ENCODE results near the gene AXL. TPM values are rescaled to one million over a fixed set of nuclear protein-coding genes. Genes with fewer than 3 reads are reported as not detected.

The AXL gene
- total and polyA plus RNA-seq, 2 of the 8 experiments (the other 6 are each of a cell fraction or from before 2014, with no cell fraction given) = 35.3 to 51.0 TPM

DNA sequence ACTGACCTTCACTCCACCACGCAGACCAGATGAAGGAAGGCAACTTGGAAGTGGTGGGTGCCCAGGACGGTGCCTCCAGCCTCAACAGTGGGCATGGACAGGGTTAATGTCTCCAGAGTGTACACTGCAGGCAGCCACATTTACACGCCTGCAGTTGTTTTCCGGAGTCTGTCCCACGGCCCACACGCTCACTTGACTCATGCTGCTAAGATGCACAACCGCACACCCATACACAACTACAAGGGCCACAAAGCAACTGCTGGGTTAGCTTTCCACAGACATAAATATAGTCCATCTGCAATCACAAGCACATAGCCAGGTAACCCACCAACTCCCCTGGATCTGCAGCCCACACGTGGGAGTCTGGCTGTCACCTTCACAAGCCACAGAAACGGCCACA lies 12.6 kb upstream of the AXL start:
- 0 out of 2 replicates have a peak overlapping the region, but pooled peaks have one; percentile 35 for H4K8ac ChIP-seq (ENCODE audit: extremely low read depth, insufficient read depth, low read length)
- no peaks in the 10 kb centered on the region for H3K9me3 ChIP-seq (ENCODE audit: insufficient read depth in 2 of 2, low read depth in 1 of 2, low read length in 1 of 2)
- H4K5ac ChIP-seq (ENCODE audit: insufficient read length, low read depth, low read length) = no peak overlapping the region
- peaks cover 26 to 60% (median 43%) of the 10 kb centered on the region in 4 experiments for H3K36me3 ChIP-seq (ENCODE audit: control insufficient read depth in 2 of 4, insufficient read depth in 4 of 4, low read length in 3 of 4)
- TF ChIP-seq KDM5A (IDR thresholded peaks at IDR 0.05; ENCODE audit: low read length) (no peak), TBP (IDR thresholded peaks at IDR 0.05; ENCODE audit: low read depth, low read length) (no peak)
- no peak overlapping the region for H2BK12ac ChIP-seq (ENCODE audit: low read depth, low read length)
- FAIRE-seq = no peak
- WGBS, 2 experiments (ENCODE audit: extremely low coverage in 1 of 2, insufficient coverage in 1 of 2, insufficient read length in 1 of 2, insufficient replicate concordance in 2 of 2, low coverage in 1 of 2, low lambda C conversion rate in 2 of 2, missing lambda C conversion rate in 1 of 2) = 98% methylated on average over 9 of the region's 9 CpGs; no CpG with 5 or more reads in 1 of the 2 experiments
- no peak overlapping the region for H2BK20ac ChIP-seq (ENCODE audit: low read length)
- no peak overlapping the region for H4K91ac ChIP-seq (replicated peaks; ENCODE audit: insufficient read length, low read length)
- H3K4me1 ChIP-seq (replicated peaks in 1 of 4; ENCODE audit: control insufficient read depth in 3 of 4, insufficient read depth in 4 of 4, low read length in 3 of 4) = no peaks in the 10 kb centered on the region
- H2BK5ac ChIP-seq (ENCODE audit: low read depth, low read length) = no peak overlapping the region
- no peak overlapping the region for H2AFZ ChIP-seq (ENCODE audit: low read length)
- no peak overlapping the region for H3K4me3 ChIP-seq (ENCODE audit: extremely low read depth in 1 of 4, insufficient read depth in 2 of 4, low read depth in 3 of 4, low read length in 4 of 4)
- H2BK15ac ChIP-seq (ENCODE audit: low read length) = no peak overlapping the region
- H3K14ac ChIP-seq (ENCODE audit: insufficient read length) = no peak overlapping the region
- no peak overlapping the region for H3K18ac ChIP-seq (ENCODE audit: extremely low read depth, low read length)
- H3K27ac ChIP-seq (ENCODE audit: low read depth, low read length) = no peak overlapping the region
- H4K20me1 ChIP-seq (replicated peaks in 1 of 2; ENCODE audit: control insufficient read depth in 1 of 2, insufficient read depth in 2 of 2, low read length in 2 of 2) = peaks cover 3 to 17% of the 10 kb centered on the region in 2 experiments
- H3K4ac ChIP-seq (replicated peaks; ENCODE audit: insufficient read length, low read depth, low read length) = no peak overlapping the region
- H3K23ac ChIP-seq (ENCODE audit: insufficient read length) = no peak overlapping the region
- H3K4me2 ChIP-seq (ENCODE audit: insufficient read depth in 1 of 2, low read depth in 2 of 2, low read length in 2 of 2) = no peak overlapping the region
- H3K27me3 ChIP-seq (replicated peaks in 1 of 4; ENCODE audit: control insufficient read depth in 3 of 4, extremely low read depth in 1 of 4, insufficient read depth in 3 of 4, low read length in 3 of 4) = no peaks in the 10 kb centered on the region
- no peaks in the 10 kb centered on the region for H3K79me1 ChIP-seq (ENCODE audit: low read depth, low read length)
- POLR2A ChIA-PET (ENCODE audit: partially characterized antibody) = interaction anchor here (0.8 to 6.9 kb wide), 7 partner anchors 12 to 102 kb away, joined by 3 to 67 read pairs (median 6); partner anchors contain the start of genes AXL and HNRNPUL1
- CTCF ChIA-PET (ENCODE audit: partially characterized antibody) = interaction anchor here (0.6 to 8.2 kb wide), 9 partner anchors 12 to 678 kb away, joined by 3 to 89 read pairs (median 3); partner anchors contain the start of gene HNRNPUL1
- no peak overlapping the region for H2BK120ac ChIP-seq (replicated peaks; ENCODE audit: low read depth, low read length)
- no peak overlapping the region for H3K56ac ChIP-seq (replicated peaks; ENCODE audit: insufficient read length, low read depth, low read length)
- no peak overlapping the region for H3K9ac ChIP-seq (replicated peaks in 1 of 4; ENCODE audit: extremely low read depth in 1 of 4, low read depth in 3 of 4, low read length in 3 of 4)
- H2AK5ac ChIP-seq (ENCODE audit: low read depth, low read length) = no peak overlapping the region
- no peaks in the 10 kb centered on the region for H3K79me2 ChIP-seq (ENCODE audit: control insufficient read depth in 1 of 2, insufficient read depth in 2 of 2, low read length in 2 of 2)
- H3K23me2 ChIP-seq (ENCODE audit: low read depth, low read length) = no peaks in the 10 kb centered on the region
- DNase-seq (ENCODE audit: low read depth in 1 of 2, low spot score in 2 of 2) = no peak

Data from H1 (cell line).